CD4-positive, alpha-beta T cell treated with Interferon gamma for 1 hour (primary cell): ENCODE data around the gene BAIAP3.

ENCODE experiments used
- DNase-seq: peaks from one replicate; pipeline ENCODE4 v3.0.0-alpha.2; 2020

BAIAP3 gene

GRCh38 chr16:1349351-1349750, 15.9 kb downstream of the BAIAP3 start:
- DNase-seq = no peak

DNA sequence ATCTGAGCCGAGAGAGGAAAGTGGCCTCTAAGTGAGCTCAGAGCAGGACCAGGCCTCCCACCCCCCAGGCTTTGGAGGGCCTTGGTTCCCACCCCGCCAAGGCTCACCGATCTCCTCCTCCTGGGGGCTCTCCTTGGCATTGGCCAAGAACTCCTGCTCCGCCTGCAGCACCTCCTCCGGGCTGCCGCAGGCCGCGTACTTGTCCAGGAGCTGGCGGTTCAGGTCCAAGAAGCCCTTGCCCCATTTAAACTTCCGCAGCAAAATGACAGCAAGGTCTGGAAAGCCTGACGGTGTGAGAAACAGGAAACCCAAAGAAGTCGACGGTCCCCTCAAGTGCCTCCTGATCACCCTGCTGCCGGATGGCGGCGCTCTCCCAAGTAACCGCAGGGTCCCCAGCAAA, 16.5 kb downstream of the BAIAP3 start:
- DNase-seq = no peak

GRCh38 chr16:1350691-1351090, 17.2 kb downstream of the BAIAP3 start:
- DNase-seq = no peak

GRCh38 chr16:1351215-1351581, 17.8 kb downstream of the BAIAP3 start:
- DNase-seq = no peak

DNA sequence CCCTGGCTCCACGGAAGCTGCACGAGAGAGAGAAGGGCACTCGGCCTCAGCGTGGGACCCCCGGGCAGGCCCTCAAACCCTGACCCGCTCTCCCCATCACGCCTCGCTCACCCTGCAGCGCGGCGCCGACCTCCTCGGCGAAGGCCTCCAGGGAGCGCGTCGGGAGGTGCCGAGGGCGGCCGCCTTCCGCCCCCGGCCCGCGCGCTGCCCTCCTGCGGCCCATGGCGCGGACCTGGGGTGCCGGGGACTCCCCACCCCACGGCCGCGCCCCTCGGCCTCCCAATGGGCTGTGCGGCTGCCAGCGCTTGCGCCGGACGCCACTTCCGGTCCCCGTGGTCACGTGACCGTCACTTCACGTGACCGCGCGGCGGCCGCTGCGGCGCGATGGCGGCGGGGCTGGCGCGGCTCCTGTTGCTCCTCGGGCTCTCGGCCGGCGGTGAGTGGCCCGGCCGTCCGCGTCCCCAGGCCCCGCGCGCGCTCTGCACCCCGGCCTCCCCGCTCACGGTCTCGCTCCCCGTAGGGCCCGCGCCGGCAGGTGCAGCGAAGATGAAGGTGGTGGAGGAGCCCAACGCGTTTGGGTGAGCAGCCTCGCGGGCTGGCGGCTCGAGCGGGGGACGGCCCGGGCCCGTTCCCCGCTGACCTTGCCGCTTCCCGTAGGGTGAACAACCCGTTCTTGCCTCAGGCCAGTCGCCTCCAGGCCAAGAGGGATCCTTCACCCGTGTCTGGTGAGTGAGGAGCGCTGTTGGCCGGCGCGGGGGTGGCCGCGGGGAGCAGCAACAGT, 18.3 kb downstream of the BAIAP3 start, which contains the start of the genes GNPTG and TSR3:
GNPTG (plus strand) TSS at position 350 of the 781 bp plus-strand sequence; CDS start at position 385, 35 bp downstream.
TSR3 (minus strand) TSS at position 297 of the 781 bp plus-strand sequence; CDS start at position 223, 74 bp downstream.
- DNase-seq = peak; percentile 87

- DNase-seq = no peak
These were observed 21.5 kb downstream of the BAIAP3 start for GRCh38 chr16:1354815-1355540.

DNA sequence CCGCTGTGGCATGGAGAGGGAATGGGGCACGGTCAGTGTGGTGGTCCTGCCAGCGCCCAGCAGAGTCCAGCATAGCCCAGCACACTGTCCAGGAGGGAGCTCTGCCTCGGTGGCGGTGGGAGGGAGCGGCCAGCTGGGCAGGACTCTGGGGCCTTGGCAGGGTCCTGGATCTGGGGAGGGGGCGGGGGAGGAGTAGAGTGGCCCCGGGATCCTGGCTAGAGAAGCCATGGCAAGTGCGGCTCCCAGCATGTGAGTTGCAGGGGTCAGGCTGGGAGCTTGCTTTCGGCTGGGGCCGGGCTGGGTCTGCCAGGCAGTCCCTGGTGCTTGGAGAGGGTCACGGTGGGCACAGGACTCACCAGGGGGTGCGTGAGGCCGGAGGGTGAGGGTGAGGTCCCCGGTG, 22.1 kb downstream of the BAIAP3 start:
- no peak for DNase-seq

DNA sequence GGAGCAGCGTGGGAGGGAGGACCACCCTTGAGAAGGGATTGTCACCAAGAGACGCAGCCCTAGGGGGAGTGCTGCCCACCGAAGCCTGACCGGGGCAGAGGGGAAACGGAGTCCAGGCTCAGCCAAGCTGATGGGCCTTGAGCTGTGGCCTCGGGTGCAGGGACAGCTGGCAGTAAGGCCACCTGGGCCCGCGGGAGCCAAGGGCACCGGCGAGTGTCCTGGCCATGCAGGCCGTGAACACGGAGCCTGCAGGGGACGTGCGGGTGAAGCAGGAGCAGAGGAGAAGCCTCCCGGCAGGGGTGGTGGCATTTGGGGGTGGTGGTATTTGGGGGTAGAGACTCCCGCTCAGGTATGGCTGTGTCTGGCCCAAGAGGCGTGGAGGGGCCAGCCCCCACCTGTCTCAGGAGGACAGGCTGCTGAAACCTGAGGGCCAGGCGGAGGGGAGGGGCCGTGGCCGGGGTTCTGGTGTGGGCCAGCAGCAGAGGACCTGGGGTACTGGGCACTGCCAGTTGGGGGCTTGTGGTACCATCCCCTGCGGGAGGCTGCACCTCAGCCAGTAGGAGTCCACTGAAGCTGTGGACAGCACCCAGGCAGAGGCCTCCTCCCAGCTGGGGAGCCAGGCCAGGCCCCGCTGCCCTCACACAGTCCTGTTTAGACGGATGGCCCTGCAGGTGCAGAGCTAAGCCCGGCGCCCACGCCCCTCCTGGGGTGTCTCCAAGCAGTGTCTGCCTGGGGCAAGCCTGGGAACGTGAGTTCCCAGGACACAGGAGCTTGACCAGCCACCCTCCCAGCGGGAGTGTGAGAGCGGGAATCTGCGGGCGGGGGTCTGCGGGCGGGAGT, 22.8 kb downstream of the BAIAP3 start:
- DNase-seq = no peak

- no peak for DNase-seq
These were observed 24.6 kb downstream of the BAIAP3 start for GRCh38 chr16:1357906-1358566.

DNA sequence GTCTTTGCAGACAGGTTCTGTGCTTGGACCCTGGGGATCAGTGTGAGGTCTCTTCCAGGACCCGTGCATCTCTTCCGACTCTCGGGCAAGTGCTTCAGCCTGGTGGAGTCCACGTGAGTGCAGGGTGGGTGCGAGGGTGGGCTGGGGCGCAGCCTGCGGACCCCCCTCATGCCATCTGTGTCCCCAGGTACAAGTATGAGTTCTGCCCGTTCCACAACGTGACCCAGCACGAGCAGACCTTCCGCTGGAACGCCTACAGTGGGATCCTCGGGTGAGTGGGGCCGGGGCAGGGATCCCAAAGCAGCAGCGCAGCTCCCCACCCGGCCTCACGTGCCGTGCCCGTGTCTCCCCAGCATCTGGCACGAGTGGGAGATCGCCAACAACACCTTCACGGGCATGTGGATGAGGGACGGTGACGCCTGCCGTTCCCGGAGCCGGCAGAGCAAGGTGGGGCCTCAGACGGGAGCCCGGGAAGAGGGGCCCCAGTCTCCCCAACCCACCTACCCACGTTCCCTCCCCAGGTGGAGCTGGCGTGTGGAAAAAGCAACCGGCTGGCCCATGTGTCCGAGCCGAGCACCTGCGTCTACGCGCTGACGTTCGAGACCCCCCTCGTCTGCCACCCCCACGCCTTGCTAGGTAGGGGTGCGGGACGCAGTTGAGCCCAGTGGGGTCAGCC, 28.4 kb downstream of the BAIAP3 start:
- DNase-seq = no peak

DNA sequence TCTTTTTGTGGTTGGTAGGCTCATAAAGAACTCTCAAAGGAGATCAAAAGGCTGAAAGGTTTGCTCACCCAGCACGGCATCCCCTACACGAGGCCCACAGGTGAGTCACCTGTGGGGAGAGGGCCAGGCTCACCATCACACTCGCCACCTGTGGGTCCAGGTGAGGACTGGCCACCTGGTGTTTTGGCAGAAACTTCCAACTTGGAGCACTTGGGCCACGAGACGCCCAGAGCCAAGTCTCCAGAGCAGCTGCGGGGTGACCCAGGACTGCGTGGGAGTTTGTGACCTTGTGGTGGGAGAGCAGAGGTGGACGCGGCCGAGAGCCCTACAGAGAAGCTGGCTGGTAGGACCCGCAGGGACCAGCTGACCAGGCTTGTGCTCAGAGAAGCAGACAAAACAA, 29.4 kb downstream of the BAIAP3 start:
- no peak for DNase-seq

DNA sequence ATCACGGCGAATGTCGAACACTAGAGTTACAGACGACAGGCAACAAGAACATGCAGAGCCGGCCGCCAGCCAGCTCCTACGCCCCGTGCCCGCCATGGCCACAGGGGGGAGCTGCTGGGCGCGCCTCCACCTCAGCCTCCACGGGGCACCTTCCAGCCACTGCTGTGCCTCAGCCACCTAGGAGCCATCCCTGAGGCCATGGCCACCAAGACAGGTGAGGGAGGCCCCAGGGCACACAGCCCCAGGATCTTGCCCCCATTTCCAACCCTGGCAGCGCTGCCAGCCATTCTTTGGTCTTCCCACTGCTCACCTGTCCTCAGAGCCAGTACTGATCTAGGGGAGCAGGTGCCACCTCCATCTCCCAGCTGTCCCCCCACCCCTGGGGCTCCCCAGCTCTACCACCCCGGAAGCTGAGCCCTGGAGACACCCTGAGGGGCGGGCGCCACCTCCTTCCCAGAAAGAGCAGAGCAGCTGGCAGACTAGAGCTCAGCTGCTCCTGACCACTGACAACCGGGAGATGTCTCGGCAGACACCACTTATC, 30.1 kb downstream of the BAIAP3 start:
- DNase-seq = peak; percentile 59

- DNase-seq = no peak
These were observed 31.1 kb downstream of the BAIAP3 start for GRCh38 chr16:1364510-1364909.

DNA sequence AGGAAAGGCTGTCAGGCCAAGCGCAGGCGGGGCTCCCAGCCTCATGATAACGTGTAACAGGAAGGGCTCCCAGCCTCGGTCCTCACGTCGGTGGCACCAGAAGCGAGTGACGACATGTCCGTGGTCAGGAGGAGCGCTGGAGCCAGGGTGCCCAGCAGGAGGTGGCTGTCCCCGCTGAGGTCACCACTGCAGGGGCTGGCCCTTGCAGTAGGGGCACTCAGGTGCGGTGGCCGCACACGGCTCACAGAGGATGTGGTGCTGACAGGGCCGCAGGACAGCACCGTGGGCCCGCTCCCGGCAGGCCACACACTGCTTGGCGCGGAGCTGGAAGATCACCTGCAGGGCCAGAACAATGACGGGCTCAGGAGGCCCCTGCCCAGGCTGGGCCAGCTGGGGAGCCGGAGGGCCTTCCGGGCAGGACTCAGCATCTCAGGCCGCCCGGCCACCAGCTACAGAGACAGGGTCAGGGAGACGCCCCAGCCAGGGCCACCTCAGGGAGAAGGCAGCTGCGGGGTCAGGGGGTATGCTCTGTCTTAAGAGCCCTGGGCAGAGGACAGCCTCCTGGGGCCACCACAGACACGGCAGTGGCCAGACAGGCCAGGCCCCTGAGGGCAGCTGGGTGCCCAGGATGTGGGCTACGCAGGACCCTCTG, 32.7 kb downstream of the BAIAP3 start:
- no peak for DNase-seq

GRCh38 chr16:1366712-1367299, 33.4 kb downstream of the BAIAP3 start:
- DNase-seq = no peak

DNA sequence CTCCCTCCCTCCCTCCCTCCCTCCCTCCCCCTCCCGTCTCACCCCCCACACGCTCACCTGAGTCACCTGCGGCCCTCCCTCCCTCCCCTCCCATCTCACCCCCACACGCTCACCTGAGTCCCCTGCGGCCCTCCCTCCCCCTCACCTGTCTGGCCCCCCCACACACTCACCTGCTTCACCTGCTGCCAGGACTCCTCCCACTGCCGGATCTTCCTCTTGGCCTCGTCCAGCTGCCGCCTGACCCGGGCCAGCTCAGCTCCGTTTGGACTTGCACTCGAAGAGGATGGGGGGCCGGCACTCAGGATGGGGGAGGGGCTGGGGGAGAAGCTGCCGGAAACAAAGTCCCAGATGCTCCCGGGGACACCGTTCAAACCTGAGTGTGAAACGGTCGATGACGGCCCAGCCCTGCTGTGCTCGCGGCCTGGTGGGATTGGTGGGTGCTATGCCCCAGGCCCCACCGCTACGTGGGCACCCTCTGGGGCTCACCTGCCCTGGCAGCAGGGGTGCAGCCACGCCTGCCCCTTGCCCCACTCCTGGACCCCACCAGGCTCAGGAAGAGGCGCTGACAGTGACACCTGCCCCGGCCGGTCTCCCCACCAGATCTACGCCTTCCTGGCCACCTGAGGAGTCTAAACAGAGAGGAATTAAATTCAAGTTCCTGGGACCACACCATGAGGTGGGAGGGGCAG, 34.2 kb downstream of the BAIAP3 start:
- no peak for DNase-seq

GRCh38 chr16:1371054-1371978, 37.9 kb downstream of the BAIAP3 start:
- DNase-seq = no peak

DNA sequence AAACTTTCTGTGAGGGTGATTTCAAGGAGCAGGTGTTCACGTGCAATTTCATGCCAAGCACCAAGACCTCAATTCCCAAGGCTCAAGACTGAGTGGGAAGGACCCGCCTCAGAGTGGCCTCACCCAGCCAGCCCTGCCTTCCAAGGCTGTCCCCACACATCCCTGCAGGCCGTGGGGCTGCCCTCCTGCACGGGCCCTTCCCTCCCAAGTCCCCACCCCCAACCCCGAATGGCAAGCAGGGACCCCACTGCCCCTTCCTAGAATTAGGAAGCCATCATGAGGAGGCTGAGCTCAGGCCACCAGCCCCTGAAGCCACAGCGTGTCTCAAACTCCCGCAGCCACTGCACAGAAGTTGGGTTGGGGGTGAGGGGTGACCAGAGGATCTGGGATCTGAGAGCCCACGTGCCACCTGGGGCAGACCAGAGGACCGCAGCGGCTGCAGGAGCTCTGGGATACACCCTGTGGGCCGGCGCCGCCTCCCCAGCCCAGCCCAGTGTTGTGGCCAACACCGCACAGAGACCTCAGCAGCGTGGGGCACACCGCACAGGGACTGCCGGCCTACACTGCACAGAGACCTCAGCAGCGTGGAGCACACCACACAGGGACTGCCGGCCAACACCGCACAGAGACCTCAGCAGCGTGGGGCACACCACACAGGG, 39.0 kb downstream of the BAIAP3 start:
- no peak for DNase-seq
